ENCODE measurements around the gene APOBEC3H.
A peak's percentile ranks its signal among the peaks of the same experiment; 100 is the strongest.
"Not testable (repeated sequence)": the region's sequence is repeated elsewhere in the genome, so short reads cannot be mapped to it uniquely, and the experiment has no call there.

APOBEC3H gene

GRCh38 chr22:39097098-39098020 is at the start of gene APOBEC3H:
APOBEC3H (plus strand) TSS chr22:39097244; CDS start chr22:39100279, 3,035 bp downstream.
- DNase-seq (ENCODE audit: low read depth): no peak

- DNase-seq (ENCODE audit: low read depth): not testable (repeated sequence)
Measured at GRCh38 chr22:39049486-39049885, 47.6 kb upstream of the APOBEC3H start.

GRCh38 chr22:39051844-39052495 is 45.1 kb upstream of the APOBEC3H start:
- not testable (repeated sequence) for DNase-seq (ENCODE audit: low read depth)

GRCh38 chr22:39055658-39056057 is 41.4 kb upstream of the APOBEC3H start:
- DNase-seq (ENCODE audit: low read depth): no peak

GRCh38 chr22:39061290-39061689 is 35.8 kb upstream of the APOBEC3H start:
- DNase-seq (ENCODE audit: low read depth): not testable (repeated sequence)

- DNase-seq (ENCODE audit: low read depth): not testable (repeated sequence)
Measured at GRCh38 chr22:39061951-39062350, 35.1 kb upstream of the APOBEC3H start.

GRCh38 chr22:39063904-39064303 is 33.1 kb upstream of the APOBEC3H start:
- not testable (repeated sequence) for DNase-seq (ENCODE audit: low read depth)

- DNase-seq (ENCODE audit: low read depth): not testable (repeated sequence)
Measured at GRCh38 chr22:39066442-39067276, 30.4 kb upstream of the APOBEC3H start.

- no peak for DNase-seq (ENCODE audit: low read depth)
Measured at GRCh38 chr22:39068033-39068785, 28.8 kb upstream of the APOBEC3H start.

GRCh38 chr22:39070186-39070585 is 26.9 kb upstream of the APOBEC3H start:
- DNase-seq (ENCODE audit: low read depth): no peak

- not testable (repeated sequence) for DNase-seq (ENCODE audit: low read depth)
Measured at GRCh38 chr22:39072581-39072981, 24.5 kb upstream of the APOBEC3H start.

GRCh38 chr22:39073981-39074380 is 23.1 kb upstream of the APOBEC3H start:
- no peak for DNase-seq (ENCODE audit: low read depth)

- DNase-seq (ENCODE audit: low read depth): not testable (repeated sequence)
Measured at GRCh38 chr22:39076155-39077025, 20.7 kb upstream of the APOBEC3H start.

- peak; percentile 6 for DNase-seq (ENCODE audit: low read depth)
Measured at GRCh38 chr22:39077026-39077840, 19.8 kb upstream of the APOBEC3H start, which contains the start of gene APOBEC3G. APOBEC3G (plus strand) TSS chr22:39077275; CDS start chr22:39077362, 87 bp downstream.

- DNase-seq (ENCODE audit: low read depth): not testable (repeated sequence)
Measured at GRCh38 chr22:39077912-39078311, 19.1 kb upstream of the APOBEC3H start.

- no peak for DNase-seq (ENCODE audit: low read depth)
Measured at GRCh38 chr22:39078329-39078728, 18.7 kb upstream of the APOBEC3H start.

GRCh38 chr22:39079054-39079637 is 17.9 kb upstream of the APOBEC3H start:
- not testable (repeated sequence) for DNase-seq (ENCODE audit: low read depth)

GRCh38 chr22:39080052-39080762 is 16.8 kb upstream of the APOBEC3H start:
- no peak for DNase-seq (ENCODE audit: low read depth)
